CD1c-positive myeloid dendritic cell (primary cell): ENCODE data around the gene OSBP2.
A peak's percentile ranks its signal among the peaks of the same experiment; 100 is the strongest.
"Not testable (repeated sequence)": the region's sequence is repeated elsewhere in the genome, so short reads cannot be mapped to it uniquely, and the experiment has no call there.

Source experiments
- DNase-seq: peaks from one replicate; pipeline ENCODE4 v3.0.0-alpha.2; 2016; ENCODE audit errors: extremely low spot score

The OSBP2 gene

DNA sequence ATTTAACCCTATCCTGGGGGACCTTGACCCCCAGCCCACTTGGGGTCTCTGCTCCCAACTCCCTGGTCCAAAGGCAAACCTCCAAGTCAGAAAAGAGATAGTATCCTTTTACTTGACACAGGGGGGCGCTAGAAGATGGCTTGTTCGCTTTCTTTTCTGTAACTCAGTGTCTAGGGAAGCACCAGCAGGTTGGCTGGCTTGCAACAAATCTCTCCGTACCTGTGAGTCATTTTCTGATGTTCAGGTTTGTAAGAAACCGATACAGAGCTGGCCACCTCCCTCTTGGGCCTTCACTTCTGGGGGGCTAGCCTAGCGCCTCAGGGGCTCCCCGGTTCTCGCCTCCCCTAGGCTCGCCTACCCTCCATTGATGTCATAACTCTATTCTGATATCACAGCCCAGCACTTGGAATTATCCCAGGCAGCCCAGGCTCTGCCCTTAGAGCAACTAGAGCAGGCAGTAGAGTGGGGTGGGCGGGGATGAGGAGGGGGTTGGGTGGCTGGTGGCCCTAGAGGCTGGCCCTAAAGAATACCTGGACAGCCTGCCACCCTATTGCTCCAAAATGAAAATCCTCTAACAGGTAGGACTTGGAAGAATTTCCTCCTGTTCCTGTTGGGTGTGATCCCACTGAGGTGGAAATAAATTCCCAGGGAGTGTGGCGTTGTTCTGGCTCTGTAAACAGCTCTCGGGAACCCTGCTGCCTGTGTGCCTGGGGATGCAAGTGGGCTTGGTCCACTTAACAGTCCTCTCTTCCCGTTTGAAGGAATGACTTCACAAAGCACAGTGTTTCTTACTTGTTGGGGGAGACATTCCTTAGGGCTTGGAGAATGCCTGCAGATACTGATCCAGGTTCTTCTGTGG lies 69.4 kb downstream of the OSBP2 start:
- DNase-seq = peak; percentile 62

DNA sequence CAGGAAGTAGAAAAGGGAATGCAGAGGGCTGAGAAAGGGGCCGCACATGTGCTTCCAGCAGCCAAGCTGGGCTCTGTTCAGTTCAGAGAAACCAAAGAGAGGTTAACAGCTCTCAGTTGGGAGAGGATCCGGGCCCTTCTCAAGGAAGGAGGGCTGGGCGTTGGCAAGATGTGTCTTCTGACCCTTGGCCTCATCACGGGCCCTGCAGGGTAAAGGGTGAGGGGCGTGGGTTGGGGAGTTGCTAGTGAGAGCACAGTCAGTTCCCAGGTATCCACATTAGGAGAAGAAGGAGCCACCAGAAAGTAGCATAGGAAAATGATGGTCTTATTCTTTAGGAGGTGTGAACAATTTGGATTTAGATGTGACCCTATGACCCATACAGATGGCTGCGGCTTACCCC lies 73.0 kb downstream of the OSBP2 start:
- DNase-seq = no peak

DNA sequence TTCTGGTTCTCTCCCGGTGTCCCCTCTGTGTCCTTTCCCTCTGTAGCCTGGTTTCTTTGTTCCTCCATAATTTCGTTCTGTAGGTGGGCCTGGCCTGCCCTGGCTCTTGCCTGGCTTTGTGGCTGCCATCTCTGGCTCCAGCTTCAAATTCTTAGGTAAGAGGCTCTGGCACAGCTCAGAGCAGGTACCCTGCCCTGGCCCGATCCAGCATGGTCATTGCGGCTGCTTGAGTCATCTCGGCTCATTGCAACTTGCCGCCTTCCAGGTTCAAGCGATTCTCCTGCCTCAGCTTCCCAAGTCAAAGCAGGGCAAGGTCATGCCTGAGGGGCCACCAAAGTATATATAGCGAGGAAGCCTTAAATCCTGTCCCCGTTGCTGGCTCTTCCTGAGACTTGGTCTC lies 76.0 kb downstream of the OSBP2 start:
- no peak for DNase-seq

DNA sequence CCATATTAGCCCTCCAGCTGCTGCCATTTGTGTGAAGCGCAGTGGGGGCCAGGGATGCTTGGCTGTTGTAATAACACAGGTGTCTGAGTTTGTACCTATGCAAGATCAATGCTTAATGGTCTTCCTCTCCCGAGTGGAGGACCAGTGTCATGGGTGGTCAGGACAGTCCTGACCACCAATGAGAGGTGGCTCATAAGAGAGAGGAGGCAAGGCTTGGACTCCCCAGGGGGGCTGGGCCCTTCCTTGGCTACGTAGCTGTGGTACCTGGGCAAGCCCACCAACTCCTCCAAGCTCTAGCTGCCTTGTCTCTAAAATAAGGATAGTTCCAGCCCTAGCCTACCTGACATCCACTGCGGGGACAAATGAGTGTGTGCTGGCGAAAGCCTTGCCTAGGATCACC lies 79.2 kb downstream of the OSBP2 start:
- DNase-seq = no peak

DNA sequence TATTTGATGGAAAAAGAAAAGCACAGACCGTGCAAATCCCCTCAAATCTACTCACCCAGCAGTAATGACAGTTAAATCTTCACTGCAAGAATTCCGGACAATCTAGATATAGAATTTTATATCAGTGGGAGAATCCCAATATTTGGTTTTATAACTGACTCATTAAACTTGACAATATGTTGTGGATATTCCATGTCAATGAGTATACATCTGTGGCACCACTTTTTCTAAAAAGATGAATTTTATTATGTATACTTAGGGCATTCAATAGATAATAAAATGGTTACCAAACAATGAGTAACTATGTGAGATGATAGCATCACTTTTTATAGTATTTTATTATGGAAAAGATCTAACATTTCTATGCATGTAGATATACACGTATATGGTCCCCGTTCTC lies 79.9 kb downstream of the OSBP2 start:
- DNase-seq = no peak

DNA sequence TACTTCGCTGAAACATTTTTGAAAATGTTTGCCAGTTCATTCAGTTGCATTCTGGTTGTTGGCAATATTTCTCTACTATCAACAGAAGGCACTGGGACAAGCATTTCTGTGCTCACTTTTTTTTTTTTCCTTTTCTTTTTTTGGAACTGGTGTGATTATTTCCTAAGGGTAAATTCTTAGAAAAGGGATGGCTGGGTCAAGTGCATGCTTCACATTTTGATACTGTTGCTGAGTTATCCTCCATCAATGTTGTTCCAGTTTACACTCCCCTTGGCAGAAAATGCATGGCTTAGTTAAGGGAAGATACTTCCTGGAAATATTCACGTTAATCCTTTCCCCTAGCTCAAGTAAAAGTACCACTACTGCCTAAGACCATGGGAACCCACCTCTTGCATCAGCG lies 81.8 kb downstream of the OSBP2 start:
- no peak for DNase-seq

DNA sequence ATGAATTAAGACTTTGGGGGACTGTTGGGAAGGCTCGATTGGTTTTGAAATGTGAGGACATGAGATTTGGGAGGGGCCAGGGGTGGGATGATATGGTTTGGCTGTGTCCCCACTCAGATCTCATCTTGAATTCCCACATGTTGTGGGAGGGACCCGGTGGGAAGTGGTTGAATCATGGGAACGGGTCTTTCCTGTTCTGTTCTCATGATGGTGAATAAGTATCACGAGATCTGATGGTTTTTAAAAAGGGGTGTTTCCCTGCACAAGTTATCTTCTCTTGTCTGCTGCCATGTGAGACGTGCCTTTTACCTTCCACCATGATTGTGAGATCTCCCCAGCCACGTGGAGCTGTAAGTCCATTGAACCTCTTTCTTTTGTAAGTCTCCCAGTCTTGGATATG lies 82.5 kb downstream of the OSBP2 start:
- DNase-seq = not testable (repeated sequence)

DNA sequence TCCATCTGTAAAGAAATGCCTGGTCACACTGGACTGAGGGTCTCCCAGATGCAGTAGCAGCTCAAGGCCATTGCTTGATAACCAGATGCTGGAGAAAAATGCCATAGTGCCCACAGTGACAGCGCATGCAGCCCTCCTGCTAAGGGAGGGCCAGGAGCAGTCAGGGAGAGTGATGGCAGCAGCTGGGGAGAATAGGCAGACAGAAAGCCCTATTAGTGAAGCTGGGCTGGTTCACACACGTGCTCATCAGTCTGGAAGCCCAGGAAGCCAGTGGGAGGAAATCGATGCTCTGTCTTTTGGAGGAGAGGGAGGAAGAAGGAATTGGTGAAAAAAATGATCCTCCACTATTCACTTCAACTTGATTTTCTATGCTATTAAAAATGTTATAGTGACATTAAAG lies 82.9 kb downstream of the OSBP2 start:
- DNase-seq = no peak

DNA sequence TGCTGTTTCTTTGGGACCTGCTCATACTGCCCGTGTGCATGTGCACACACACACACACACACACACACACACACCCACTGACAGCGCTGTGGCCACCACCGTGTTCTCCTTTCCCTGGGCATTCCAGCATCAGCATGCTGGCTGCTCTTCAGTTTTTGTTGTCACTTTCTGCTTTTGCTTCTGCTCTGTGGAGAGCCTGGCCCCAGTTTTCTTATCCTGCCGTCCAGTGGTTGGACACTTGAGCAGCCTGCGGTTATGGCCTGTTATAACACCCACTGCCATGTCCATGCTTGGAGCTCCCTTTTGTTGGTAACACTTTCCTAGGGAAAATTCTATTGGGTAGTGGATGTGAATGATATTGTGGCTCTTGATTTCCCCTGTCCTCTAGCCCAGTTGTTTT lies 83.6 kb downstream of the OSBP2 start:
- no peak for DNase-seq

DNA sequence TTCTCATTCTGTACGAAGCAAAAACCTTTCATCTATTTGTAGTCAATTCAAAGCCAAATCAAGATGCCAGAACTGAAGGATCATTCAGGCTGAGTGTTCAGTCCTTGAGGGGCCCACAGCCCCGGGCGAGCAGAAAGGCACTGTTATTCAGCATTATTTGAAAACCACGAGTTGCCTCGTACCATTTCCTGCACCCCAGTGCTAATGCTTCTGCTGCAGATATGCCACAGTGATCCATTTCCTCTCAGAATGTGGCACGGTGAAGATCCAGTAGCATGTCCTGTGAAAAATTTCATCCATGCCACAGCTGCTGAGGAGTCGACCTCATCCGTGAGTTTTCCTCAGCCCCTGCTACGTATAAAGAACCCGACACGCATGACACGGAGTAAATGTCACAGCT lies 85.4 kb downstream of the OSBP2 start:
- no peak for DNase-seq

DNA sequence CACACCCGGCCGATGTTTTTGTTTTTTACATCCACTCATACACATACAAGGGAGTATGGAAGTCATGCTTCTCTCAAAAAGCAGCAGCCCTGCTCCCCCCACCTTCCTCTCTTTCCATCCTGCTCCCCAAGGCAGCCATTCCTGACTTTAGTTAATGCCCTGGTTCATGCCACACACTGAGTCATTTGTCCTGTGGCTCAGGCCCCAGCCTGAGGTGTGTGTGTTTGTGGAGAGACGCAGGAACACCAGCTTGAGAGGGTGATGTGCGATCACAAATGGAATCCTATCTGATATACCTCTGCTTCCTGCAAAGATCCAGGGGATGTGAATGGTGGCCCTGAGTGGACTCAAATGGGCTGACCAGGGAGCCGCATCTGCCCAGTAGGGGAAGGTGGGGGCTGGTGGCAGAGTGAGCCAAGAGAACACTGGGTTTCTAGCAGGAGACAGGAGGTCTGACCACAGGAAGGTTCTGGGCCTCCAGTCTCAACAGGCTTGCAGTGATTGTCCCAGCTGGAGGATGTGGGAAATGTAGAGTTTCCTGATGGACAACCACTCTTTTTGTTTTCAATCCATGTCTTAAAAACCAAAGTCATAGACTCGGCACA lies 86.7 kb downstream of the OSBP2 start:
- DNase-seq = no peak

DNA sequence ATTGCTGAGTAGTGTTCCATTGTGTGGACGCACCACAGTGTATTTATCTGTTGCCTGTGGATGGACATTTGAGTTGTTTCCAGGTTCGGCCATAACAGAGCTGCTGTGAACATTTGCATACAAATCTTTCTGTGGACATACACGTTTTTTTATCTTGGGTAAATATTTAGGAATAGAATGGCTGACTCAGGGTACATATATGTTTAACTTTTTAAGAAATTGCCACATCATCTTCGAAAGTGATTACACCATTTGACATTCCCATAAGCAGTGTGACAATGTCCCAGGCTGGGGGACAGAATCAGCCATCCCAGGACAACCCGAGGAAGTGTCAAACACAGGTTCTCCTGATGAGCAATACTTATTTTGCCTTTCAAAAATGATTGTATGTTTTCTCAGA lies 87.9 kb downstream of the OSBP2 start:
- DNase-seq = no peak

DNA sequence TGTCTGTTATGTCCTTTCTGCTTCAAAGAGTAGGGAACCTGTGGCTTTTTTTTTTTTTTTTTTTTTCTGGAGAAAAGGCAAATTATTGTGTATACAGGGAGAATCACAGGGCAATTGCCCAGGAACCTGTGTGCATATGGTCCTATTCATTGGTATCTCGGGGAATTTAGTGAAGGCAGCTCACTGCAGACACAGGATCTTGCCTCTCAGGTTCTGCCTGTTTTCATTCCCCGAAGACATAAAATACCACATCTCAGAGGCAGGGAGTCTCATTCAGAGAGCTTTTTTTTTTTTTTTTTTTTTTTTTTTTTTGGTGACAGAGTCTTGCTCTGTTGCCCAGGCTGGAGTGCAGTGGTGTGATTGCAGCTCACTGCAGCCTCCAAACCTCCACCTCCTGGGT lies 88.3 kb downstream of the OSBP2 start:
- DNase-seq = no peak

DNA sequence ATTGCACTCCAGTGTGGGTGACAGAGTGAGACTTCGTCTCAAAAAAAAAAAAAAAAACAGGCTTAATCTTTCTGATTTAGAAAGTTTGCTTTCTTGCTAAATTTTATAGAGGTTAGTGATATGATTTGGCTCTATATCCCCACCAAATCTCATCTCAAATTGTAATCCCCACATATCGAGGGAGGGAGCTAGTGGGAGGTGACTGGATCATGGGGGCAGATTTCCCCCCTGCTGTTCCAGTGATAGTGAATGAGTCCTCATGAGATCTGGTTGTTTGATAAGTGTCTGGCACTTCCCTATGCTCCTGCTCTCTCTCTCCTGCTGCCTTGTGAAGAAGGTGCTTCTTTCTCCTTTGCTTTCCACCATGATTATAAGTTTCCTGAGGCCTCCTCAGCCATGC lies 90.9 kb downstream of the OSBP2 start:
- DNase-seq = no peak

DNA sequence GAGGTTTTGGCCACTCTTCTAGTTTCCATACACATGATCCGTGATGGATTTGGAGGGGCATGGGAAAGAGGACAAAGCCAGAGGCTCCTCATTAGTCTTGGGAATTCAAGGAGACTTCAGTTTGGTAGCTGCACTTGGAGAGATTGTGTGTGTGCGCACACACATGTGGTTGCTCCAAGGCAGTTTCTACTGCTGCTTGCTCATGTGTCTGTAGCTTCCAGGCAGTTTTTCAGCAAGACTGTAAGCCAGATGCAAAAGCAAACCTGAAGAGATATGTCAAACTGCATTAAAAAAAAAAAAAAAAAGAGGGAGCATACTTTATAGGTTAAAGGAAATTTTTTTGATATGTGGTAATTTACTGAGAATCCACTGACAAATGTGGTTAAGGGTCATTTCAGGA lies 95.7 kb downstream of the OSBP2 start:
- no peak for DNase-seq

DNA sequence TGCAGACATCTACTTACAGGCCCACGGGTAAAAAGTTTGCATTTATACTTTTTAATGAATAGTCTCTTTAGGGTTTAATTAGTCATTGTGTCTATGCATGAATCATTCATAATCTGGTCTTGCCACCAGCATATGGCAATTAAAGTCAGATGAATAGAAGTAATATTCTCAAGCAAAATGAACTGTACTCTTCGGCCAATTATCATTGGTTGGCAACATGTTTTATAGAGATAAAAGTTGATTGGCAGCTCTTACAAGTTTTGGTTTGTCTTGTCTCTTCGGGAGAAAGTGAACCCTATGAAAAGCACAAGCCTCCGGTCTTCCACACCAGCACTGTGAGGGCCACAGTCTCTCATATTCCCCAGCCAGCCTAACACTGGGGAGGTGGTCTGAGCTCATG lies 97.8 kb downstream of the OSBP2 start:
- DNase-seq = no peak

DNA sequence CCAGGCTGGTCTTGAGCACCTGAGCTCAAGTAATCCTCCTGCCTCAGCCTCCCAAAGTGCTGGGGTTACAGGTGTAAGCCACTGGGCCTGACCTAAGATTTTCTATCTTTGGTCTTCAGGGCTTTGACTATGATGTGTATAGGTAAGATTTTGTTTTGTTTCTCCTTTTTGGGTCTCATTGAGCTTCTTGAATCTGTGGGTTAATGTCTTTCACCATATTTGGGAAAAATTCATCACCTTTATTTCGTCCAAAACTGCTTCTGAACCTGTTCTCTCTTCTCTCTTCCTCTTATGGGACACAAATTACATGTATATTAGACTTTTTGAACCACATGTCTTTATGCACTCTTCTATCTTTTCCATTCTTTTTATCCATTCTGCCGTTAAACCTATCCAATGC lies 100.4 kb downstream of the OSBP2 start:
- DNase-seq = no peak

DNA sequence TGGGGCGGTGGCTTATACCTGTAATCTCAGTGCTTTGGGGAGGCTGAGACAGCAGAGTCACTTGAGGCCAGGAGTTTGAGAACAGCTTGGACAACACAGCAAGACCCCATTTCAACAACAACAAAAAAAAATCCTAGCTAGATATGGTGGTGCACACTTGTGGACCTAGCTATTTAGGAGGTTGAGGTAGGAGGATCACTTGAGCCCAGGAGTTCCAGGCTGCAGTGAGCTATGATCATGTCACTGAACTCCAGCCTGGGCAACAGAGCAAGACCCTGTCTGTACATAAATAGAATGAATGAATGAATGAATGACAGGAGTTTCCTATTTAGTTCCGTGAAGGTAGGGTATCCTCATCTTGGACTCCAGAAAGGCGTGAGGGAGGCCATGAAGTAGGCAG lies 107.0 kb downstream of the OSBP2 start:
- no peak for DNase-seq

DNA sequence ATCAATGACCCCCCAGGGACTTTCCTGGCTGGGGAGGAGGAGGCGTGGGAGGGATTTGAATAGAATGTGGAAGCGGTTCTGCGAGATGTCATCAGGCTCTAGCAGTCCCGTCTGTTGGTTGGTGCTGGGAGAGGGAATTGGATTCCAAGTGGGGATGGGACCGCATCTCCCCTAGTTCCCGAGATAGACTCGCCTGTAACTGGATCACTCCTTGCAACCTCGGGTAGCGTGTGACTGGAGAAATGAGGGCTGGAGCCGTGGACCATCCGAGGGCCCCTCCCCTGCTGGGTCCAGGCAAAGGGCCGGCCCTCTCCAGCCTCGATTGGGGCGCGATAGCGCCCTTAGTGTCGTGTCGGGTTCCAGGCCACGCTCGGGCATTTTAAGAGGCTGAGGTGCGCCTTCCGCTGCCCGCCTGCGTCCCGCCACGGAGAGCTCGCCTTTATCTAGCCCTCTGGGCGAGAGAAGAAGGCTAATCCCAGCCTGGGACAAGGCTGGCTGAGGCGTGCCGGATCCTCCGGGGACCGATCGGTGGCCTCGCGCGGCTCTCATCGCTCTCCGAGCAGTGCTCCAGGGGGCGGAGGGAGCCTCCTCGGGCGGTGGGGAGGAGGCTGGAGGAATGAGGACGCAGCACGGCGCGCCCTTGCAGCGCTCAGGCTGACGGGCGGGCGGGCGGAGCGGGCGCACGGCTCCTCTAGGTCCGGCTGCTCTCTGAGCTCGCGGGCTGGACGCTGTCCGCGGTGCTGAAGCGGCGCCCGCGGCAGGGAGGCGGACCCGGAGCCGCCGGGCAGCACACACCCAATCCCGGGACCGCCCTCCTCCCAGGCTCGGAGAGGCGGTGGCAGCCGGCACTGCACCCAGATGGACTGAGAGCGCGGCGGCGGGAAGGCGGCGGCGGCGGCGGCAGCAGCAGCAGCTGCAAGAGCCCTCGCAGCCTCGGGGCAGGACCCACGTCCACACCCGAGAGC lies 107.8 kb downstream of the OSBP2 start:
- peak; percentile 91 for DNase-seq

DNA sequence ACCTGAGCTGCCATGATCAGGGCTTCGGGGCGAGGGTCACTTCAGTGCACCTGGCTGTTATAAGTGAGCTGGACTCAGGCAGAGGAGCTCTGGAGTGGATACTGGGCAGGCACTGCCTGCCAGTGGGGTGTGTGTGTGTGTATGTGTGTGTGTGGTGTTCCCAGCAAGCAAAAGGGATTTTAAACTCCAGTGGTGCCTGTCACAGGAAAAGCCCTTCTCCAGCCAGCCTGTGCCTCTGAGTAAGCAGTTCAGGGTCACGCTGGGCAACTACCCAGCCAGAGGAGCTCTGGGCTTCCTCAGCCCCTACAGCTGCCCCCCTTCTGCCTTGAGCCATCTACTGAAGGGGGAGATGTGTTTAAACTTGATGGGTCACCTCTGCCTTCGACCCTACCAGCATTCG lies 109.0 kb downstream of the OSBP2 start:
- no peak for DNase-seq

DNA sequence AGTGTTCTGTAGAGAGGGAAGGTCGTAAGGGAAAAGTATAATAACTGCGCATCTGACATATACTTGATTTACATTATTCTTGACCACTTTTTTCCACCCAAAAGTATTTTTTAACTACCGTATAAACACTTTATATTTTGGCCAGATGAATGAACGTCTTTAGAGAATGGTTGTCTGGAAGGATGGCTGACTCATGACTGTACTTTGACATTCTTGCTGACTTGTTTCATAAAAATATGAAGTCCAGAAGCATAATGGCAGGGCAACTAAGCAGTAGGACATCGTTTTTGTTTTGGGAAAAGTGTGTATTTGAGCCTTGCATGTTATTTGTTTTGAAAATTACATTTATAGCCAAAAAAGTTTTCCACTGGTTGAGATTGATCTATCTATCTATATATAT lies 110.0 kb downstream of the OSBP2 start:
- no peak for DNase-seq

DNA sequence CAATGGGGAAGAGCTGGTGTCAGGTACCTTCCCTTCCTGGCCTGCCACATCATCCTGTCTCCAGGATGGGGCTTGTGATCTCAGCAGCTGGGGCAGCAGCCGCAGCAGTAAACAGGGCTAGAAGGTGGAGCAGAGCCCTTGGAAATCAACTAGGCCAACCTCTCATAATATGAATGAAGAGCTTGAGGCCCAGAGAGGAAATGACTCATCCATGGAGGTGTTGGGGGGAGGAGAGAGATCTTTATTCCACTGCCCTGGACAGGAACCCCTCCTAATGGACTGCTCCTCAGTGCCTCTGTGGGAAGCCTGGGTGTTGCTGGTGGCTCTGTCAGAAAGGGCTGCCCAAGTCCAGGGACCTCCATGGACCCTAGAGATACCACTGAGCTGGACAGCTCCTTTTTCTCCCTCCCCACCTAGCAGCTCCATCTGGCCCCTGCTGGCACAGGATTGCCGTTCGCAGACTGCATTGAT lies 111.8 kb downstream of the OSBP2 start:
- no peak for DNase-seq
